Duodenal mucosa (tissue), 2 donors: ENCODE measurements around the gene IQGAP2.
"Not testable (repeated sequence)": the region's sequence is repeated elsewhere in the genome, so short reads cannot be mapped to it uniquely, and the experiment has no call there.

Source experiments
- H3K27ac ChIP-seq: one replicate; pipeline ENCODE4 v1.7.0; 2013; ENCODE audit warnings: low read depth, low read length
- H3K27me3 ChIP-seq, 2 donors: one replicate each; pipeline ENCODE4 v1.7.0; 2013; ENCODE audit warnings: low read length in 2 of 2, control low read depth in 1 of 2; ENCODE audit not compliant: insufficient read depth in 2 of 2, control insufficient read depth in 1 of 2
- H3K36me3 ChIP-seq, 2 donors: one replicate each; pipeline ENCODE4 v1.7.0; 2013; ENCODE audit warnings: low read length in 2 of 2, control low read depth in 1 of 2; ENCODE audit not compliant: insufficient read depth in 2 of 2, control insufficient read depth in 1 of 2
- H3K4me1 ChIP-seq, 2 donors: one replicate each; pipeline ENCODE4 v1.7.0; 2013; ENCODE audit warnings: low read length in 2 of 2, control low read depth in 1 of 2; ENCODE audit not compliant: insufficient read depth in 2 of 2, control insufficient read depth in 1 of 2
- H3K4me3 ChIP-seq, 2 donors: one replicate each; pipeline ENCODE4 v1.7.0; 2013; ENCODE audit warnings: low read length in 2 of 2, low read depth in 1 of 2
- H3K9ac ChIP-seq, 2 donors: one replicate each; pipeline ENCODE4 v1.7.0; 2013; ENCODE audit warnings: low read length in 2 of 2, low read depth in 1 of 2
- H3K9me3 ChIP-seq, 2 donors: one replicate each; pipeline ENCODE4 v1.7.0; 2013; ENCODE audit warnings: low read length in 2 of 2, control low read depth in 1 of 2; ENCODE audit not compliant: control insufficient read depth in 1 of 2

IQGAP2 gene

GRCh38 chr5:76544268-76544926 lies 141.3 kb downstream of the IQGAP2 start:
- H3K9me3 ChIP-seq = no peaks in the 10 kb centered on the region
- H3K4me3 ChIP-seq = peak overlapping the region in 1 of 2 donors; percentile 29
- H3K27ac ChIP-seq = peak overlapping the region; percentile 47
- H3K9ac ChIP-seq = peak overlapping the region in 1 of 2 donors; percentile 30
- no peaks in the 10 kb centered on the region for H3K27me3 ChIP-seq
- H3K36me3 ChIP-seq = no peaks in the 10 kb centered on the region
- peaks cover 68 to 87% of the 10 kb centered on the region in 2 donors for H3K4me1 ChIP-seq

GRCh38 chr5:76545184-76545583 lies 142.1 kb downstream of the IQGAP2 start:
- no peaks in the 10 kb centered on the region for H3K27me3 ChIP-seq
- peaks cover 69 to 81% of the 10 kb centered on the region in 2 donors for H3K4me1 ChIP-seq
- H3K9me3 ChIP-seq = no peaks in the 10 kb centered on the region
- no peaks in the 10 kb centered on the region for H3K36me3 ChIP-seq
- H3K27ac ChIP-seq = no peak overlapping the region
- no peak overlapping the region for H3K9ac ChIP-seq
- H3K4me3 ChIP-seq = no peak overlapping the region

GRCh38 chr5:76546497-76547102 lies 143.5 kb downstream of the IQGAP2 start:
- H3K36me3 ChIP-seq = no peaks in the 10 kb centered on the region
- H3K9me3 ChIP-seq = no peaks in the 10 kb centered on the region
- H3K4me1 ChIP-seq = peaks cover 69 to 73% of the 10 kb centered on the region in 2 donors
- H3K4me3 ChIP-seq = peak overlapping the region; percentile 53 to 62
- peak overlapping the region; percentile 50 for H3K27ac ChIP-seq
- H3K27me3 ChIP-seq = no peaks in the 10 kb centered on the region
- H3K9ac ChIP-seq = peak overlapping the region; percentile 26 to 49

GRCh38 chr5:76547242-76547890 lies 144.3 kb downstream of the IQGAP2 start:
- H3K27ac ChIP-seq = peak overlapping the region; percentile 50
- H3K9ac ChIP-seq = peak overlapping the region; percentile 26 to 49
- H3K4me3 ChIP-seq = peak overlapping the region; percentile 53 to 62

GRCh38 chr5:76547891-76548524 lies 144.9 kb downstream of the IQGAP2 start:
- Histone ChIP-seq H3K9me3 (no peaks in the 10 kb centered on the region), H3K36me3 (no peaks in the 10 kb centered on the region), H3K9ac (peak overlapping the region in 1 of 2 donors; percentile 35), H3K4me3 (peak overlapping the region; percentile 53 to 62), H3K27me3 (no peaks in the 10 kb centered on the region), H3K4me1 (peaks cover 57 to 60% of the 10 kb centered on the region in 2 donors), H3K27ac (peak overlapping the region; percentile 13)

More at GRCh38 chr5:76547242-76547890, 144.3 kb downstream of the IQGAP2 start:
- Histone ChIP-seq H3K27me3 (no peaks in the 10 kb centered on the region), H3K4me1 (peaks cover 64 to 67% of the 10 kb centered on the region in 2 donors), H3K36me3 (no peaks in the 10 kb centered on the region), H3K9me3 (no peaks in the 10 kb centered on the region)

- no peak overlapping the region for H3K27ac ChIP-seq
- H3K27me3 ChIP-seq = no peaks in the 10 kb centered on the region
- no peak overlapping the region for H3K4me3 ChIP-seq
- H3K9me3 ChIP-seq = no peaks in the 10 kb centered on the region
- H3K9ac ChIP-seq = no peak overlapping the region
- H3K36me3 ChIP-seq = no peaks in the 10 kb centered on the region
- peaks cover 51 to 54% of the 10 kb centered on the region in 2 donors for H3K4me1 ChIP-seq
Measured at GRCh38 chr5:76548525-76549229, 145.6 kb downstream of the IQGAP2 start.

GRCh38 chr5:76550881-76551280 lies 147.8 kb downstream of the IQGAP2 start:
- H3K4me1 ChIP-seq = peaks cover 35% of the 10 kb centered on the region in 2 donors

GRCh38 chr5:76552546-76552945 lies 149.5 kb downstream of the IQGAP2 start:
- Histone ChIP-seq H3K4me1 (peaks cover 18 to 19% of the 10 kb centered on the region in 2 donors), H3K9me3 (no peaks in the 10 kb centered on the region), H3K4me3 (no peak overlapping the region), H3K9ac (no peak overlapping the region), H3K27me3 (no peaks in the 10 kb centered on the region), H3K27ac (no peak overlapping the region), H3K36me3 (no peaks in the 10 kb centered on the region)

More at GRCh38 chr5:76550881-76551280, 147.8 kb downstream of the IQGAP2 start:
- H3K36me3 ChIP-seq, H3K4me3 ChIP-seq, H3K9ac ChIP-seq, H3K27ac ChIP-seq, H3K9me3 ChIP-seq, H3K27me3 ChIP-seq: not testable (repeated sequence)

GRCh38 chr5:76553251-76553650 lies 150.2 kb downstream of the IQGAP2 start:
- no peak overlapping the region for H3K27ac ChIP-seq
- H3K9ac ChIP-seq = no peak overlapping the region
- H3K4me1 ChIP-seq = peaks cover 11 to 12% of the 10 kb centered on the region in 2 donors
- H3K36me3 ChIP-seq = no peaks in the 10 kb centered on the region
- H3K9me3 ChIP-seq = no peaks in the 10 kb centered on the region
- H3K27me3 ChIP-seq = no peaks in the 10 kb centered on the region
- H3K4me3 ChIP-seq = no peak overlapping the region
